Right atrium auricular region (tissue), 2 donors: ENCODE results near the gene ZNF12. TPM values are rescaled to one million over a fixed set of nuclear protein-coding genes. Genes with fewer than 3 reads are reported as not detected.

Experiments used
- DNase-seq: peaks from one replicate; pipeline ENCODE4 v3.0.0-alpha.2; 2019; ENCODE audit warnings: low spot score
- H3K27ac ChIP-seq, 2 donors: fragments of 200-600 bp; sonication (generic); 1 replicate in 1 of 2; 2 replicates in 1 of 2; pipeline ENCODE4 v1.5.1; 2016 to 2019
- H3K27me3 ChIP-seq, 2 donors: fragments of 200-600 bp; sonication (generic); one replicate each; pipeline versions ENCODE4 v1.5.1 to v1.6.0; 2017 to 2019
- H3K36me3 ChIP-seq: fragments of 200-600 bp; sonication (generic); one replicate; pipeline ENCODE4 v1.5.1; 2016
- H3K4me1 ChIP-seq, 2 donors: fragments of 200-600 bp; sonication (generic); one replicate each; pipeline versions ENCODE4 v1.5.1 to v1.6.0; 2017 to 2019
- H3K4me3 ChIP-seq, 2 donors: fragments of 200-600 bp; sonication (generic); 1 replicate in 1 of 2; 2 replicates in 1 of 2; pipeline ENCODE4 v1.5.1; 2017 to 2019; ENCODE audit warnings: mild to moderate bottlenecking in 1 of 2, moderate library complexity in 1 of 2
- H3K9me3 ChIP-seq, 2 donors: fragments of 200-600 bp; sonication (generic); one replicate each; pipeline ENCODE4 v1.5.1; 2019
- total RNA-seq, 2 donors: library from RNA; depleted of rRNA; stranded (reverse); fragments of >200 nt; gene quantifications; one replicate each; pipeline ENCODE4 v1.1.0, GENCODE V29; 2016
- TF ChIP-seq, protein P1 (sequence below), 2 donors: fragments of 200-600 bp; sonication (generic); IDR thresholded peaks; one replicate each; pipeline ENCODE4 v1.5.1; 2019; ENCODE audit warnings: antibody characterized with exemption in 2 of 2

ZNF12 gene
- total RNA-seq, 2 donors from 2014 or later, result 13.9 to 14.2 TPM

DNA sequence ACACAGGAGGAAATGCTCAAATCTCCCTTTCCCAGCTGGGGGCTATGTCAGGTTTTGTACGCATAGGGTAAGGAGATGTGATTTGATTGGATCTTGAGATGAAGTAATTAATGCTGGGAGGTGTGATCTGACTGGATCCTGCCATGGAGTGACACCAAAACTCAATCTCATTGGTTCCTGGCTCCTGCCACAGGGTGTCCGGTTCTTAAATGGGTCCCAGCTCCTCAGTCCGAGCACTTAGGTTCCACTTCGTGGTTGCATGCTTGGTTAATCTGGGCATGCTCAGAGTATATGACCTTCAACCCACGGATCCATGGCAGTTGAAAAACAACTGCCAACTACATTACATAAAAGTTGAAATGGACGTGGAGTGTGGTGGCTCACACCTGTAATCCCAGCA is 3.1 kb upstream of the ZNF12 start:
- TF ChIP-seq, protein P1, sequence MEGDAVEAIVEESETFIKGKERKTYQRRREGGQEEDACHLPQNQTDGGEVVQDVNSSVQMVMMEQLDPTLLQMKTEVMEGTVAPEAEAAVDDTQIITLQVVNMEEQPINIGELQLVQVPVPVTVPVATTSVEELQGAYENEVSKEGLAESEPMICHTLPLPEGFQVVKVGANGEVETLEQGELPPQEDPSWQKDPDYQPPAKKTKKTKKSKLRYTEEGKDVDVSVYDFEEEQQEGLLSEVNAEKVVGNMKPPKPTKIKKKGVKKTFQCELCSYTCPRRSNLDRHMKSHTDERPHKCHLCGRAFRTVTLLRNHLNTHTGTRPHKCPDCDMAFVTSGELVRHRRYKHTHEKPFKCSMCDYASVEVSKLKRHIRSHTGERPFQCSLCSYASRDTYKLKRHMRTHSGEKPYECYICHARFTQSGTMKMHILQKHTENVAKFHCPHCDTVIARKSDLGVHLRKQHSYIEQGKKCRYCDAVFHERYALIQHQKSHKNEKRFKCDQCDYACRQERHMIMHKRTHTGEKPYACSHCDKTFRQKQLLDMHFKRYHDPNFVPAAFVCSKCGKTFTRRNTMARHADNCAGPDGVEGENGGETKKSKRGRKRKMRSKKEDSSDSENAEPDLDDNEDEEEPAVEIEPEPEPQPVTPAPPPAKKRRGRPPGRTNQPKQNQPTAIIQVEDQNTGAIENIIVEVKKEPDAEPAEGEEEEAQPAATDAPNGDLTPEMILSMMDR (IDR thresholded peaks at IDR 0.05), result no peak
- Histone ChIP-seq H3K9me3 (no peaks in the 10 kb centered on the region), H3K4me1 (peaks cover 0 to 12% of the 10 kb centered on the region in 2 donors), H3K4me3 (no peak overlapping the region), H3K27ac (no peak overlapping the region), H3K36me3 (no peaks in the 10 kb centered on the region), H3K27me3 (no peaks in the 10 kb centered on the region)
- peak; percentile 9 for DNase-seq

DNA sequence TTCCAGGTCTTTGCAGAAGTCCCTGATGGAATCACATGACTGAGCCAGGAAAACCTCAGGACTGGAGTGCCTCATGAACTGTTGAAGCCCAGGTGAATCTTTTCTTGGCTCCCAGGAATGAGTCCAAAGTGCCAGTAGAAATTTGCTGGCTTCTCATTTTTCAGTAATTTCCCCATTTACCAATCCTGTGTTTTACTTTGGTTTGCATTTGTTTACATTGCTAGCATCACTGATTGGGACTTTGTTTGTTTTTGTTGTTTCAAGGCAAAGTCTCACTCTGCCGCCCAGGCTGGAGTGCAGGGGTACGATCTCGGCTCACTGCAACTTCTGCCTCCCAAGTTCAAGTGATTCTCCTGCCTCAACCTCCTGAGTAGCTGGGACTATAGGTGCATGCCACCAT is 1.6 kb upstream of the ZNF12 start:
- Histone ChIP-seq H3K27me3 (no peaks in the 10 kb centered on the region), H3K4me3 (no peak overlapping the region), H3K27ac (no peak overlapping the region), H3K4me1 (peaks cover 0 to 19% of the 10 kb centered on the region in 2 donors), H3K36me3 (peaks cover 9% of the 10 kb centered on the region), H3K9me3 (no peaks in the 10 kb centered on the region)
- DNase-seq, result peak; percentile 5
- TF ChIP-seq, protein P1 (IDR thresholded peaks at IDR 0.05), result no peak

DNA sequence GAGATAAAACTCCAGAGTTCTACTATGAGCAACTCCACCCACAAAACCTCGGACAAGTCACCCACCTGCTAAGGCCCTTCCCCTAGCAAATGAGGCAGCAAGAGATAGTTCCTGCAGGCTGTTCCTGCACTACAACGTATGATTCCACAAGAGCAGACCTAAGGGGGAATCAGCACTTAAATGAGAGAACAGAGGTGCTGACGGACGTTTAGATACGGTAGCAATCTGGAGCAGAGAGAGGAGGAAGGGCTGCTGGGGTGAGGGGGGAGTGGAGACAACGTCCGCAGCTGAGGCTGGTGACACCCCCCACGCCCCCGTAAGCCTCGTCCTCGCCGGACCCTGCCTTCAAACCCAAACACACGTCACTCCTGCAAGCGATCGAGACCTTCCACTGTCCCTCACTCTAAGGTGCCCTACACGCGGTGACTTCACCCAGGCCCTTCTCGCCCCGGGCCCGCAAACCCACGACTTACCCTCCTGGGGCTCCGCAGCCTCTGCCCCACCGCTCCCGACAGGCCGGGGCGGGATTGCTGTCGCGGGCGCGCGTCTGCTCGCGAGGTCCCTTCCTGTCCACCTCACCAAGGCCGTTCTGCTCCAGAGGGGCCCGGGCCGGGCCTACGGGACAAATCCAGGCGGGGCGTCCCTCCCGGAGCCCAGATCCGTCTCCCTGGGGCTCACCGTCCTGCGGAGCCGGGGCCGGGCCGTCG is 635 bp downstream of the ZNF12 start:
- DNase-seq, result peak; percentile 57
- Histone ChIP-seq H3K27ac (peak overlapping the region; percentile 88 to 94), H3K27me3 (no peaks in the 10 kb centered on the region), H3K4me1 (peaks cover 0 to 28% of the 10 kb centered on the region in 2 donors), H3K36me3 (peaks cover 15% of the 10 kb centered on the region), H3K9me3 (no peaks in the 10 kb centered on the region), H3K4me3 (peak overlapping the region; percentile 86 to 95)
- TF ChIP-seq, protein P1 (IDR thresholded peaks at IDR 0.05), result no peak

DNA sequence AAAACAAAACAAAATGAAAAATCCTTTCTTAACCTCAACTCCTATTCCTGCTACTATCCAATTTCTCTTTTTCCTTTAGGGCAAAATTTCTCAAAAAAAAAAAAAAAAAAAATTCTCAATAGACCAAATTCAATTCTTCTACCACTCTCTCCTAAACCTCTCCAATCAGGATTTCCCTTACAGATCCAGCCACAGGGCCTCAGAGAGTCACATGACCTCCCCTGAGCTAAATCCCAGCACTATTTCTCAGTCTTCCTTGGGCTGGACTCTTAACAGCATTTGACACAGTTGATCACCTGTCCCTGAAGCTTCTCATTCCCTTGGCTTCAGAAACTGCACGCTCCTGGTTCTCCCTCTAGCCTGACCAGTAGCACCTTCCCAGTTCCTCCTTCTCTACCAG is 4.9 kb downstream of the ZNF12 start:
- Histone ChIP-seq H3K36me3 (peaks cover 49% of the 10 kb centered on the region), H3K27me3 (no peaks in the 10 kb centered on the region), H3K4me1 (peaks cover 0 to 28% of the 10 kb centered on the region in 2 donors), H3K9me3 (peaks cover 0 to 23% of the 10 kb centered on the region in 2 donors), H3K27ac (no peak overlapping the region), H3K4me3 (no peak overlapping the region)
- TF ChIP-seq, protein P1 (IDR thresholded peaks at IDR 0.05), result no peak
- DNase-seq, result peak; percentile 13

DNA sequence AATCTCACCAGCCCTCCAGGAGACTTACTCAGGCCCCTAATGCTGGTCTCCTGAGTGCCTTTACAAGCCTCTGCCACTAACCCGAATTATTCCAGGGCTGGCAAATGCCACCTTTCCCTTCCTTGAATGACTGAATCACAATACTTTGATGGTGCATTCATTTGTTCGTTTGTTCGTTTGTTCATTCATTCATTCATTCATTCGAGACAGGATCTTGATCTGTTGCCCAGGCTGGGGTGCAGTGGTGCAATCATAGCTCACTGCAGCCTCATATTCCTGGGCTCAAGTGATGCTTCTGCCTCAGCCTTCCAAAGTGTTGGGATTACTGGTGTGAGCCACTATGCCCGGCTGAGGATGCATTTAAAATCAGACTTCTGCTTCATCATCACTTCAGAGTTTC is 6.0 kb downstream of the ZNF12 start:
- no peak for DNase-seq
- Histone ChIP-seq H3K4me1 (peaks cover 0 to 25% of the 10 kb centered on the region in 2 donors), H3K27me3 (no peaks in the 10 kb centered on the region), H3K4me3 (no peak overlapping the region), H3K9me3 (peaks cover 0 to 34% of the 10 kb centered on the region in 2 donors), H3K36me3 (peaks cover 60% of the 10 kb centered on the region), H3K27ac (no peak overlapping the region)
- TF ChIP-seq, protein P1 (IDR thresholded peaks at IDR 0.05), result no peak
